Panc1 (cell line): ENCODE data around the gene HSD17B2. TPM values are rescaled to one million over a fixed set of nuclear protein-coding genes. Genes with fewer than 3 reads are reported as not detected.

Experiments
- ATAC-seq: fragments of 200-7000 bp; cut with Tn5 transposase; 2 replicates; pipeline ENCODE4 v1.9.1; 2020; ENCODE audit warnings: mild to moderate bottlenecking, moderate library complexity
- BruUV-seq: library from RNA; stranded (reverse); fragments of 400-500 nt; replicated peaks from 2 replicates; lab custom pipeline; 2021; lab: Mats Ljungman, UMichigan
- CTCF ChIA-PET: fragments of 300-600 bp; sonication (Branson Sonifier 250); formaldehyde crosslinking; loops from one replicate; lab custom pipeline; 2022; ENCODE audit warnings: antibody characterized with exemption; lab: Charles Lee
- POLR2A ChIA-PET: fragments of 300-600 bp; sonication (Branson Sonifier 250); formaldehyde crosslinking; loops from one replicate; lab custom pipeline; 2022; ENCODE audit warnings: antibody characterized with exemption; lab: Charles Lee
- DNase-seq: peaks from one replicate; pipeline ENCODE4 v3.0.0-alpha.2; 2010; ENCODE audit warnings: low read depth, low spot score
- H3K27ac ChIP-seq: 2 replicates; pipeline ENCODE4 v1.5.1; 2011; ENCODE audit warnings: mild to moderate bottlenecking, low read length, inconsistent platforms
- H3K27me3 ChIP-seq: fragments of 200-500 bp; sonication (Bioruptor generic); 2 replicates; pipeline ENCODE4 v1.6.0; 2014; ENCODE audit warnings: low read length, inconsistent platforms; ENCODE audit not compliant: control insufficient read depth, insufficient read depth
- H3K36me3 ChIP-seq: fragments of 200-500 bp; sonication (Bioruptor generic); 2 replicates; pipeline ENCODE4 v1.5.1; 2014; ENCODE audit warnings: inconsistent platforms, mild to moderate bottlenecking, low read length, moderate library complexity; ENCODE audit not compliant: control insufficient read depth, insufficient read depth
- H3K4me1 ChIP-seq: 2 replicates; pipeline ENCODE4 v1.5.1; 2011; ENCODE audit warnings: inconsistent platforms, mild to moderate bottlenecking, low read length, moderate library complexity; ENCODE audit not compliant: control insufficient read depth, insufficient read depth
- H3K4me3 ChIP-seq, 2 experiments: 2 replicates each; pipeline ENCODE4 v1.5.1; 2011 to 2012; ENCODE audit warnings: low read depth in 2 of 2, low read length in 2 of 2, mild to moderate bottlenecking in 2 of 2, inconsistent platforms in 1 of 2, moderate library complexity in 1 of 2
- H3K9me3 ChIP-seq: fragments of 200-500 bp; sonication (Bioruptor generic); 2 replicates; pipeline ENCODE4 v1.5.1; 2014; ENCODE audit warnings: low read depth, mild to moderate bottlenecking, inconsistent platforms, low read length, moderate library complexity; ENCODE audit not compliant: control insufficient read depth, insufficient read depth
- POLR2AphosphoS5 ChIP-seq: IDR thresholded peaks from 2 replicates; pipeline ENCODE4 v1.6.1; 2012; ENCODE audit warnings: mild to moderate bottlenecking, low read depth, low read length, moderate library complexity
- SIN3A ChIP-seq: IDR thresholded peaks from 2 replicates; pipeline ENCODE4 v1.6.1; 2012; ENCODE audit warnings: low read depth, mild to moderate bottlenecking, low read length, moderate library complexity, borderline replicate concordance; ENCODE audit not compliant: insufficient read depth
- TCF7L2 ChIP-seq: IDR thresholded peaks from 2 replicates; pipeline ENCODE4 v1.6.1; 2011; ENCODE audit warnings: mild to moderate bottlenecking, low read depth, low read length, inconsistent platforms
- in situ Hi-C: cut with HindIII; loops from 2 replicates; pipeline ENCODE4 v1.10.0; 2016; ENCODE audit warnings: low sequenced_read_pairs, low pct_unique_long_range_greater_than_20kb
- intact Hi-C: fragments of 100-400 bp; cut with micrococcal nuclease; formaldehyde crosslinking; loops from one replicate; pipeline ENCODE4 v1.10.0; 2022; ENCODE audit not compliant: unreplicated experiment
- total RNA-seq: library from RNA; stranded (reverse); gene quantifications from one replicate; pipeline ENCODE4 v1.2.1, GENCODE V29; 2021; ENCODE audit not compliant: unreplicated experiment
- TF ChIP-seq, protein P1 (sequence below): fragments of 450-650 bp; IDR thresholded peaks from 2 replicates; pipeline ENCODE4 v1.5.1; 2017; ENCODE audit warnings: mild to moderate bottlenecking
- TF ChIP-seq, protein P2 (sequence below), 2 experiments: IDR thresholded peaks; 2 replicates each; pipeline ENCODE4 v1.6.1; 2011 to 2012; ENCODE audit warnings: low read depth in 2 of 2, control low read depth in 1 of 2, low read length in 1 of 2, mild to moderate bottlenecking in 1 of 2, moderate library complexity in 1 of 2; ENCODE audit not compliant: insufficient read depth in 1 of 2

HSD17B2 gene
- total RNA-seq, 1 experiment from 2014 or later: 0.41 TPM

- no peaks in the 10 kb centered on the region for H3K9me3 ChIP-seq
- H3K4me3 ChIP-seq: no peak overlapping the region
- no TSS peak for BruUV-seq
- in situ Hi-C loops: no loop called here
- ChIA-PET POLR2A (no interaction called here), CTCF (no interaction called here)
- no peaks in the 10 kb centered on the region for H3K36me3 ChIP-seq
- no peaks in the 10 kb centered on the region for H3K27me3 ChIP-seq
- no peak overlapping the region for H3K27ac ChIP-seq
- intact Hi-C loops: no loop called here
- TF ChIP-seq, protein P1, sequence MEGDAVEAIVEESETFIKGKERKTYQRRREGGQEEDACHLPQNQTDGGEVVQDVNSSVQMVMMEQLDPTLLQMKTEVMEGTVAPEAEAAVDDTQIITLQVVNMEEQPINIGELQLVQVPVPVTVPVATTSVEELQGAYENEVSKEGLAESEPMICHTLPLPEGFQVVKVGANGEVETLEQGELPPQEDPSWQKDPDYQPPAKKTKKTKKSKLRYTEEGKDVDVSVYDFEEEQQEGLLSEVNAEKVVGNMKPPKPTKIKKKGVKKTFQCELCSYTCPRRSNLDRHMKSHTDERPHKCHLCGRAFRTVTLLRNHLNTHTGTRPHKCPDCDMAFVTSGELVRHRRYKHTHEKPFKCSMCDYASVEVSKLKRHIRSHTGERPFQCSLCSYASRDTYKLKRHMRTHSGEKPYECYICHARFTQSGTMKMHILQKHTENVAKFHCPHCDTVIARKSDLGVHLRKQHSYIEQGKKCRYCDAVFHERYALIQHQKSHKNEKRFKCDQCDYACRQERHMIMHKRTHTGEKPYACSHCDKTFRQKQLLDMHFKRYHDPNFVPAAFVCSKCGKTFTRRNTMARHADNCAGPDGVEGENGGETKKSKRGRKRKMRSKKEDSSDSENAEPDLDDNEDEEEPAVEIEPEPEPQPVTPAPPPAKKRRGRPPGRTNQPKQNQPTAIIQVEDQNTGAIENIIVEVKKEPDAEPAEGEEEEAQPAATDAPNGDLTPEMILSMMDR: no peak
- TF ChIP-seq POLR2AphosphoS5 (no peak), SIN3A (no peak), TCF7L2 (no peak)
- TF ChIP-seq, protein P2, sequence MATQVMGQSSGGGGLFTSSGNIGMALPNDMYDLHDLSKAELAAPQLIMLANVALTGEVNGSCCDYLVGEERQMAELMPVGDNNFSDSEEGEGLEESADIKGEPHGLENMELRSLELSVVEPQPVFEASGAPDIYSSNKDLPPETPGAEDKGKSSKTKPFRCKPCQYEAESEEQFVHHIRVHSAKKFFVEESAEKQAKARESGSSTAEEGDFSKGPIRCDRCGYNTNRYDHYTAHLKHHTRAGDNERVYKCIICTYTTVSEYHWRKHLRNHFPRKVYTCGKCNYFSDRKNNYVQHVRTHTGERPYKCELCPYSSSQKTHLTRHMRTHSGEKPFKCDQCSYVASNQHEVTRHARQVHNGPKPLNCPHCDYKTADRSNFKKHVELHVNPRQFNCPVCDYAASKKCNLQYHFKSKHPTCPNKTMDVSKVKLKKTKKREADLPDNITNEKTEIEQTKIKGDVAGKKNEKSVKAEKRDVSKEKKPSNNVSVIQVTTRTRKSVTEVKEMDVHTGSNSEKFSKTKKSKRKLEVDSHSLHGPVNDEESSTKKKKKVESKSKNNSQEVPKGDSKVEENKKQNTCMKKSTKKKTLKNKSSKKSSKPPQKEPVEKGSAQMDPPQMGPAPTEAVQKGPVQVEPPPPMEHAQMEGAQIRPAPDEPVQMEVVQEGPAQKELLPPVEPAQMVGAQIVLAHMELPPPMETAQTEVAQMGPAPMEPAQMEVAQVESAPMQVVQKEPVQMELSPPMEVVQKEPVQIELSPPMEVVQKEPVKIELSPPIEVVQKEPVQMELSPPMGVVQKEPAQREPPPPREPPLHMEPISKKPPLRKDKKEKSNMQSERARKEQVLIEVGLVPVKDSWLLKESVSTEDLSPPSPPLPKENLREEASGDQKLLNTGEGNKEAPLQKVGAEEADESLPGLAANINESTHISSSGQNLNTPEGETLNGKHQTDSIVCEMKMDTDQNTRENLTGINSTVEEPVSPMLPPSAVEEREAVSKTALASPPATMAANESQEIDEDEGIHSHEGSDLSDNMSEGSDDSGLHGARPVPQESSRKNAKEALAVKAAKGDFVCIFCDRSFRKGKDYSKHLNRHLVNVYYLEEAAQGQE (IDR thresholded peaks at IDR 0.05; ENCODE audit: insufficient read depth in 1 of 2, low read depth in 2 of 2, low read length in 1 of 2): no peak
- DNase-seq (no peak), ATAC-seq (no peak)
- H3K4me1 ChIP-seq: 0 out of 2 replicates have a peak, but pooled peaks cover 2% of the 10 kb centered on the region
Observed at GRCh38 chr16:81995651-81996050, 39.4 kb upstream of the HSD17B2 start.

GRCh38 chr16:81996664-81997509, 38.2 kb upstream of the HSD17B2 start:
- H3K4me1 ChIP-seq: 0 out of 2 replicates have a peak, but pooled peaks cover 2% of the 10 kb centered on the region
- POLR2A ChIA-PET: no interaction called here
- no peaks in the 10 kb centered on the region for H3K36me3 ChIP-seq
- H3K27me3 ChIP-seq: no peaks in the 10 kb centered on the region
- no peak overlapping the region for H3K4me3 ChIP-seq
- no peak for DNase-seq
- intact Hi-C loops: no loop called here
- H3K9me3 ChIP-seq: no peaks in the 10 kb centered on the region
- TF ChIP-seq POLR2AphosphoS5: no peak
- TF ChIP-seq, protein P1: peak; percentile 31
- no TSS peak for BruUV-seq
- CTCF ChIA-PET: no interaction called here
- peak; percentile 78; the same call in 1 of the 2 replicates for ATAC-seq
- in situ Hi-C loops: no loop called here
- H3K27ac ChIP-seq: no peak overlapping the region
